Activated T-cell treated with anti-CD3 and anti-CD28 coated beads, Interleukin-2, amount 50 U/mL, for 4 hours (primary cell): Measurements from ENCODE around the gene GPD1. TPM values are rescaled to one million over a fixed set of nuclear protein-coding genes. Genes with fewer than 3 reads are reported as not detected.
"Not testable (repeated sequence)": the region's sequence is repeated elsewhere in the genome, so short reads cannot be mapped to it uniquely, and the experiment has no call there.

Source experiments
- ATAC-seq, 2 donors: fragments of 200-7000 bp; cut with Tn5 transposase; one replicate each; pipeline ENCODE4 v1.10.0; 2021
- DNase-seq: peaks from one replicate; pipeline ENCODE4 v3.0.0-alpha.2; 2020
- H3K27me3 Mint-ChIP-seq: one replicate; pipeline ENCODE4 v1.8.0; 2021; ENCODE audit warnings: low read depth, mixed read lengths
- H3K36me3 Mint-ChIP-seq: one replicate; pipeline ENCODE4 v1.8.0; 2022; ENCODE audit warnings: mixed read lengths; ENCODE audit not compliant: insufficient read depth
- H3K4me1 Mint-ChIP-seq: one replicate; pipeline ENCODE4 v1.8.0; 2021; ENCODE audit warnings: low read depth, mixed read lengths
- H3K4me3 Mint-ChIP-seq: one replicate; pipeline ENCODE4 v1.8.0; 2021; ENCODE audit warnings: mild to moderate bottlenecking, moderate library complexity, mixed read lengths
- H3K9me3 Mint-ChIP-seq: one replicate; pipeline ENCODE4 v1.8.0; 2021; ENCODE audit warnings: mixed read lengths
- total RNA-seq, 3 donors: library from RNA; stranded (reverse); gene quantifications; one replicate each; pipeline ENCODE4 v1.2.1, GENCODE V29; 2021

Gene GPD1
- total RNA-seq, 3 donors from 2014 or later = 0.60 to 1.2 (median 0.87) TPM

DNA sequence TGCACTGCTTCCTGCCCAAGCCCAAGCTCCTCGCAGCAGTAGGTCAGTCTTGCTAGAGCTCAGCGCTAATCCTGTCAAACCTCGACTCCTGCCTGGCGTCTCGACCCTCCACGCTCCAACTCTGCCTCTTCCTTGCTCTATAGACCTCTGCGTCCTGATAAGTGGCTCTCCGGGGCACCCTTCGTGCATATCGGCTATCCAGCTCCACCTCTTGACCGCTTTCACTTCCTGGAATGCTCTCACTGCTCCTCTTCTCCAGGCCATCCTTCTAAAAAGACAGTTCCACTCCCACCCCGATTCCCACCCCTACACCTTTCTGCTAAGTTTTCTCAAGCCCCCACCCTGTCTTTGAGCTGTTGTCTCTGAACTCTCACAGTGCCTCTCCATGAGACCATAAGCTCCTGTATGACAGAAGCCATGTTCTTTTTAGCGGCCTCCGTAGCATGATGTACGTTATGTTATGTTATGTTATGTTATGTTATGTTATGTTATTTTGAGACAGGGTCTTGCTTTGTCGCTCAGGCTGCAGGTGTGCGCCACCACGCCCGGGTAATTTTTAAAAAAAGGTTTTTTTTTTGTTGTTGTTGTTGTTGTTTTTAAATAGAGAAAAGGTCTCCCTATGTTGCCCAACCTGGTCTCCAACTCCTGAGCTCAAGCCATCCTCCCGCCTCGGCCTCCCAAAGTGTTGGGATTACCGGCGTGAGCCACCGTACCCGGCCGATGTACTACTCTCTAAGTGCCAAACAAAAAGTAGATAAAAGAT is 8.8 kb downstream of the GPD1 start:
- no peaks in the 10 kb centered on the region for H3K27me3 Mint-ChIP-seq
- ATAC-seq (peak in 1 of 2 donors; percentile 2), DNase-seq (no peak)
- H3K4me1 Mint-ChIP-seq = peaks cover 46% of the 10 kb centered on the region
- peak overlapping the region; percentile 99 for H3K4me3 Mint-ChIP-seq
- no peaks in the 10 kb centered on the region for H3K9me3 Mint-ChIP-seq
- H3K36me3 Mint-ChIP-seq = peaks cover 10% of the 10 kb centered on the region

DNA sequence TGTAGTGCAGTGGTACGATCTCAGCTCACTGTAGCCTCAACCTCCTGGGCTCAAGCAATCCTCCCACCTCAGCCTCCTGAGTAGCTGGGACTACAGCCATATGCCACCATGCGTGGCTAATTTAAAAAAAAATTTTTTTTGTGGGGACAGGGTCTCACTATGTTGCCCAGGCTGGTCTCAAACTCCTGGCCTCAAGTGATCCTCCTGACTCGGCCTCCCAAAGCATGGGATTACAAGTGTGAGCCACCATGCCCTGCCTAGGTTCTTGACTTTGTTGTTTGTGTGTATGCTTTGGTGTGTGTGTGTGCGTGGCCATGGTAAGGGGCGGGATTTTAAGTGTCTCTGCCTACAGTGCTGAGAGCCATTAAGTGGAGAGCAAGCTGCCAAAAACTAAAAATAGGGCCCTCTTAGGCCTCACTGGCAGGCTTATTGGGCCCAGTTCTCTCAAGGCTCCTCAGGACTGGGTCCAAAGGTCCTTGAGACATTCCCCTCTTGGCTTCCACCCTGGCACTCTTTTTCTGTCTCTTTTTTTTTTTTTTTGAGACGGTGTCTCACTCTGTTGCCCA is 13.3 kb downstream of the GPD1 start:
- H3K36me3 Mint-ChIP-seq = peaks cover 20% of the 10 kb centered on the region
- DNase-seq (no peak), ATAC-seq (no peak)
- no peak overlapping the region for H3K4me3 Mint-ChIP-seq
- no peaks in the 10 kb centered on the region for H3K9me3 Mint-ChIP-seq
- no peaks in the 10 kb centered on the region for H3K27me3 Mint-ChIP-seq
- H3K4me1 Mint-ChIP-seq = peaks cover 53% of the 10 kb centered on the region

DNA sequence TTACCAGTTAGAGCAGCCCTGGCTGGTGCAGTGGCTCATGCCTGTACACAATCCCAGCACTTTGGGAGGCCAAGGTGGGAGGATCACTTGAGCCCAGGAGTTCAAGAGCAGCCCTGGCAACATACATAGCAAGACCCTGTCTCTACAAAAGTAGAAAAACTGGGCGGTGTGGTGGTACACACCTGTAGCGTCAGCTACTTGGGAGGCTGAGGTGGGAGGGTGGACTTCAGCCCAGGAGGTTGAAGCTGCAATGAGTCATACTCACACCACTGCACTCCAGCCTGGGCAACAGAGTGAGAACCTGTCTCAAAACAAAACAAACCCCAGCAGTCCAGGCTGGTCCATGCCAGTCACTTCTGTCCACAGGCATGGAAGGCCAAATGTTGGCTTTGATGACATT is 15.6 kb downstream of the GPD1 start:
- H3K36me3 Mint-ChIP-seq = peaks cover 32% of the 10 kb centered on the region

DNA sequence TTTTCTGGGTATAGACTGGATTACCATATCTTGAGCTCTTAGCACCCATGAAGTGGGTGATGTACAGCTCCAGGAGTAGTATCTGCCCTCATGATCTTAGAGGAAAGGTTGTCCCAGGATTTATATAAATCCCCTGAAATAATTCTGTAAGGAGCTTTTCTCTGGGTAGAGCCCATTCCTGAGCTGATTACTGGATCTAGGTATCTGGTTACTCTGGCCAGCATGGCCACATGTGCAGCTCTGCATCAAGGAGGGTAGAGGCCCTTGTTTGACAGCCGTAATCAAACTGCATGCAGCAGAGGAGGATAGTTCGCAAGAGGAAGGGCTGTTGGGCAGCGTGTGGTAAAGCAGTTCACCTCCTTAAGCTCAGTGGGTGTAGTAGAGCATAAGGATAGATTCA is 16.7 kb downstream of the GPD1 start:
- no peaks in the 10 kb centered on the region for H3K27me3 Mint-ChIP-seq
- ATAC-seq = no peak
- H3K4me3 Mint-ChIP-seq = no peak overlapping the region
- peaks cover 31% of the 10 kb centered on the region for H3K36me3 Mint-ChIP-seq
- no peaks in the 10 kb centered on the region for H3K9me3 Mint-ChIP-seq
- peaks cover 44% of the 10 kb centered on the region for H3K4me1 Mint-ChIP-seq
- DNase-seq = no peak

More for the DNA sequence above, 15.6 kb downstream of the GPD1 start:
- ATAC-seq (peak in 1 of 2 donors; percentile 43), DNase-seq (no peak)
- Mint-ChIP-seq H3K4me3 (no peak overlapping the region), H3K27me3 (no peaks in the 10 kb centered on the region), H3K4me1 (peaks cover 42% of the 10 kb centered on the region), H3K9me3 (no peaks in the 10 kb centered on the region)

DNA sequence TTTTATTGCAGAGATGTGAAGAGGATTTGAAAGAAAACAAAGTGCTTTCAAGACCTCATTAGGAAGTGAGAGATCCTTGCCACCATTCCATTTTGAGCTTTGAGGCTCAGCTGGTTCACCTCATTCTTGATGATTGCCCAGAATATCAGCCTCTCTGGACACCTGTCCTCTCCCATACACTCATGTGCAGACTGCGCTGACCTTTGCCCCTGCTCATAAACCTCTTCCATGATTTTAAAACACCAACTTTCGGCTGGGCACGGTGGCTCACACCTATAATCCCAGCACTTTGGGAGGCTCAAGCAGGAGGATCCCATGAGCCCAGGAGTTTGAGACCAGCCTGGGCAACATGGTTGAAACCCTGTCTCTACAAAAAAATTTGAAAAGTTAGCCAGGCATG is 17.1 kb downstream of the GPD1 start:
- Mint-ChIP-seq H3K36me3 (peaks cover 31% of the 10 kb centered on the region), H3K9me3 (no peaks in the 10 kb centered on the region), H3K4me1 (peaks cover 44% of the 10 kb centered on the region), H3K27me3 (no peaks in the 10 kb centered on the region), H3K4me3 (no peak overlapping the region)
- DNase-seq = no peak
- ATAC-seq = no peak

DNA sequence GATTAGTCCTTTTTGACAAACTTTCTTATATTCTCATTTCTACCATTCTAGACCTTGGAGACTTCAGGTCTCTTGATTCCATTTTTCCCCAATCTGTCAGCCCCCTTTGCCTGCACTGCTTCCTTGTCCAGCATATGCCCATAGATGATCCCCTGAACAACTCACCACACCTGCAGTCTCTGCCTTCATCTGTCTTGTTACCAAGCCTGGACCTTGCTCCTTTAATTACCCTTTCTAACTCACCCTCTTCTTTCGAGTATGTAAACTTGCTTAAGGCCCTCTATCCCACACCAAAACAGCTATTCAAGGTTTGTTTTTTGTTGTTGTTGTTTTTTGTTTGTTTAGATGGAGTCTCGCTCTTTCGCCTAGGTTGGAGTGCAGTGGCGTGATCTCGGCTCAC is 17.8 kb downstream of the GPD1 start:
- Mint-ChIP-seq H3K9me3 (no peaks in the 10 kb centered on the region), H3K4me3 (no peak overlapping the region), H3K27me3 (no peaks in the 10 kb centered on the region), H3K36me3 (peaks cover 31% of the 10 kb centered on the region), H3K4me1 (peaks cover 38% of the 10 kb centered on the region)
- DNase-seq = no peak
- ATAC-seq = no peak

DNA sequence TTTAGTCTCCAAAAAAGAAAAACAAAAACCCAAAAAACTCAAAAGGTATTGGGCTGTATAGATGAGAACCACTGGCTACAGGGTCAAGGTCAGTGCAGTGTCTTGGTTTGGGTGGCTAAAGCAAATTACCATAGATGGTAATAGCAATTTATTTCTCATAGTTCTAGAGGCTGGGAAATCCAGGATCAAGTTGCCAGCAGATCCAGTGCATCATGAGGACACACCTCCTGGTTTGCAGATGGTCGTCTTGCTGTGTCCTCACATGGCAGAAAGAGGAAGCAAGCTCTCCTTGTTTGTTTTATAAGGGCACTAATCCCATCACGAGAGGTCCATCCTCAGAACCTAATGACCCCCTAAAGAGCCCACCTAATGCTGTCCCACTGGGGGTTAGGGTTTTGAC is 19.4 kb downstream of the GPD1 start:
- H3K9me3 Mint-ChIP-seq = no peaks in the 10 kb centered on the region

DNA sequence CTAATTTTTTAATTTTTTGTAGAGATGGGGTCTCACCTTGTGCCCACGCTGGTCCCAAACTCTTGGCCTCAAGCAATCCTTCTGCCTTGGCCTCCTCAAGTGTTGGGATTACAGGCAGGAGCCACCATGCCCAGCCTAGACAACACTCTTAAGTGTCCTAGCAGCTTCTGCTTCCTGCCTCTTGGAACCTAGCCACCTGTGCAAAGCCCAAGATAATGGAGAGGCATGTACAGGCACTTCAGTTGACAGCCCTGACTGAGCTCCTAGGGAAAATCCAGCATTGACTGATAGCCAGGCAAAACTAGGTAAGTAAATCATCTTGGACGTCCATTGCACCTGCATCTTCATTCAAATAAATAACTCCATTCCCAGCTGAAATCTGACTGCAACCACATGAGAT is 23.7 kb downstream of the GPD1 start:
- DNase-seq (no peak), ATAC-seq (no peak)
- peaks cover 37% of the 10 kb centered on the region for H3K36me3 Mint-ChIP-seq
- H3K4me3 Mint-ChIP-seq = no peak overlapping the region
- H3K27me3 Mint-ChIP-seq = no peaks in the 10 kb centered on the region
- H3K9me3 Mint-ChIP-seq = no peaks in the 10 kb centered on the region
- H3K4me1 Mint-ChIP-seq = peaks cover 15% of the 10 kb centered on the region

More for the DNA sequence above, 19.4 kb downstream of the GPD1 start:
- Mint-ChIP-seq H3K4me3 (no peak overlapping the region), H3K36me3 (peaks cover 35% of the 10 kb centered on the region), H3K27me3 (no peaks in the 10 kb centered on the region), H3K4me1 (peaks cover 33% of the 10 kb centered on the region)
- DNase-seq (no peak), ATAC-seq (no peak)

DNA sequence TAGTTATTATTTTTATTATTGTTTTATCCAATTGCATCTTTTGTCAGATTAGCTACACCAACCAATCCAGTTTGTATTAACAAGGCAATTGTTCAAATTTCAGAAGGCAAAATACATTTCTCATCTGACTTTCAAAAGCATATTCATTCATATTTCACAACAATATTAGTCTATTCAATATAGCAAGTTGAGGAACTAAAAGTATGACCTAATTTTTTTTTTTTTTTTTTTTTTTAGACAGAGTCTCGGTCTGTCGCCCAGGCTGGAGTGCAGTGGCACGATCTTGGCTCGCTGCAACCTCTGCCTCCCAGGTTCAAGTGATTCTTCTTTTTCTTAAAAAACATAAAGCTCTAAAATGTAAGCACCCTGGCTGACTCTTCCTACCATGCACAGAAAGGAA is 25.5 kb downstream of the GPD1 start:
- H3K9me3 Mint-ChIP-seq = no peaks in the 10 kb centered on the region
- no peak overlapping the region for H3K4me3 Mint-ChIP-seq
- ATAC-seq (no peak), DNase-seq (no peak)
- H3K27me3 Mint-ChIP-seq = no peaks in the 10 kb centered on the region
- H3K4me1 Mint-ChIP-seq = peaks cover 15% of the 10 kb centered on the region
- H3K36me3 Mint-ChIP-seq = peaks cover 36% of the 10 kb centered on the region

DNA sequence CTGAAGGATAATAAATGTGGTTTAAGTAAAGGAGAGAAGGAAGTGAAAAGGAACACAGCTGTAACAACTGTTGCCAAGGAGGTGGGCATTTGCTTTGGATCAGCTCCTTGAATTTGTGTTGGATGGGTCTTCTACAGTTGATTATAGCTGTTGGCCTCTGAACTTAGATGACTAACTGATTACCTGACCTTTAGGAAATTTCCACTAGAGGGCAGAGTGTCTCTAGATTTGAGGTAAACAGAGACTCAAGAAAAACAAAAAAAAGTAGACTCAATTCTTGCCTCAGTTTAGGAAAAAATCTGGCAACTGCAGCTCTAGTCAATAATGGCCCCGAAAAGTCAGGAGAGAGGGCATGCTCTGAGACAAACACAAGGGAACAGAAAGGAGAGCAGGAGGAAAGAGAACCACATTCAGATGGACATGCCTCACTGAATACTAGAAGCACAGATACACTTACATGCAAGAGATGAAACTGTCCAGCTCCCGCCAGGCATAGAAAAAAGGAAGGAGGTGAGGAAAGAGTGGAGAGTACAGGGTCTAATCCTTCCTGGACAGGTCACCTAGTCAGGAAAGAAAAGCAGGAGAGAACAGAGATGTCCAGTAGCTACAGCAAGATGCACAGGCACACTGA is 28.8 kb downstream of the GPD1 start:
- H3K9me3 Mint-ChIP-seq = no peaks in the 10 kb centered on the region
- H3K4me1 Mint-ChIP-seq = peaks cover 3% of the 10 kb centered on the region
- no peaks in the 10 kb centered on the region for H3K27me3 Mint-ChIP-seq
- peaks cover 33% of the 10 kb centered on the region for H3K36me3 Mint-ChIP-seq
- DNase-seq (no peak), ATAC-seq (peak in 1 of 2 donors; percentile 66)
- H3K4me3 Mint-ChIP-seq = no peak overlapping the region

DNA sequence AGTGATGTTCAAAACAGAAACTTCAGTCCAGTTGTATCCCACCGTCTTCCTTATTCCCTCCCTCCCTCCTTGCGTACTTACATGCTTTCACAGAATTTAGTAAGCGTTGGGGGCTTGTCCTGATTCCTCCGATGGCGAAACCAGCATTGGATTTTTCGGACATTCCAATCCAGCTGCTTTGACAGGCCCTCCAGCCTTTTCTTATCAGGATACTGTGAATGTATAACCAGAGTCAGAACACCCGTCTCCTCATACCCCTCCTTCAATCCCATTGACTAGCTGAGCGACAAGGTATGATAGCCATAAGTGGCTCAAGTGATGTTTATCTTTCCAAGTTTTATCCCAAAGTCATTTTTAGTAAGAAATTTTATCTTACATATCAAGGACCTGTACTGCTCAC is 39.2 kb downstream of the GPD1 start:
- no peaks in the 10 kb centered on the region for H3K27me3 Mint-ChIP-seq
- ATAC-seq (no peak), DNase-seq (no peak)
- no peak overlapping the region for H3K4me3 Mint-ChIP-seq
- H3K9me3 Mint-ChIP-seq = no peaks in the 10 kb centered on the region
- peaks cover 2% of the 10 kb centered on the region for H3K4me1 Mint-ChIP-seq
- H3K36me3 Mint-ChIP-seq = peaks cover 17% of the 10 kb centered on the region

DNA sequence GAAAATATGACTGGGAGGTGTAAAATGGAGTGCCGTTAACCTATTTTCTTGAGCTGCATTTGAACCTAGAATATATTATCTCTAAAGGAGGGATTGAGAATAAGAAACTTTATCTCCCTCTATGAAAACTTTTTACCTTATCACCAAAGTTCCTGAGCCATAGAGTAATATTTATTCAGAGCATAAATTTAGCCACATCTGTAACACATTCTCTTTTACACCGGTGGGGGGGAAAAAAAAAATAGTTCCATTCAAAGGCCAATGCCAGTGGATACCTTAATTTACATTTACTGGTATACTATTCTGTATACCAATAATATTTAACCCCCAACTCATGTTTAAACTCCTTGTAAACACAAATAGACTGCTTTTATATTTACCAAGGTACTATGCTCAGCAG is 41.6 kb downstream of the GPD1 start:
- Mint-ChIP-seq H3K9me3 (no peaks in the 10 kb centered on the region), H3K4me3 (no peak overlapping the region), H3K36me3 (peaks cover 9% of the 10 kb centered on the region), H3K4me1 (peaks cover 8% of the 10 kb centered on the region), H3K27me3 (no peaks in the 10 kb centered on the region)
- no peak for DNase-seq
- no peak for ATAC-seq

DNA sequence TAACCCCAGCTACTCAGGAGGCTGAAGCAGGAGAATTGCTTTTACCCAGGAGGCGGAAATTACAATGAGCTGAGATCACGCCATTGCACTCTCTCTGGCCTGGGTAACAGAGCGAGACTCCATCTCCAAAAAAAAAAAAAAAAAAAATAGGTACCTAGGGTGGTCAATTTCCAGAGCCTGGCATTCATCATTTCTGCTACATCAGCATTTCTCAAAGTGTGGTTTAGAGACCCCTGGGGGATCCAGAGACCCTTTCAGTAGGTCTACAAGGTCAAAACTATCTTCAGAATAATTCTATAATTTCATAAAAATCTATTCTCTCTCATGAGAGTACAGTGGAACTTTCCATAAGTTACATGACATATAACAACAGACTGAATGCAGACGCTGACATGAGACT is 43.5 kb downstream of the GPD1 start:
- no peaks in the 10 kb centered on the region for H3K9me3 Mint-ChIP-seq
- peaks cover 17% of the 10 kb centered on the region for H3K4me1 Mint-ChIP-seq
- DNase-seq = no peak
- H3K27me3 Mint-ChIP-seq = no peaks in the 10 kb centered on the region
- no peak for ATAC-seq
- H3K36me3 Mint-ChIP-seq = peaks cover 6% of the 10 kb centered on the region
- H3K4me3 Mint-ChIP-seq = no peak overlapping the region

DNA sequence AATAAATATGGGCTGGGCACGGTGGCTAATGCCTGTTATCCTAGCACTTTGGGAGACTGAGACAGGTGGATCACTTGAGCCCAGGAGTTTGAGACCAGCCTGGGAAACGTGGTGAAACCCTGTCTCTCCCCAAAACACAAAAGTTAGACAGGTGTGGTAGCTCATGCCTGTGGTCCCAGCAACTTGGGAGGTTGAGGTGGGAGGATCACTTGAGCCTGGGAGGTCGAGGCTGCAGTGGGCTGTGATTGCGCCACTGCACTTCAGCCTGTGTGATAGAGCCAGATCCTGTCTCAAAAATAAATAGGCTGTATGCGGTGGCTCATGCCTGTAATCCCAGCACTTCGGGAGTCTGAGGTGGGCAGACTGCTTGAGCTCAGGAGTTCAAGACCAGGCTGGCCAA is 44.2 kb downstream of the GPD1 start:
- H3K27me3 Mint-ChIP-seq, H3K36me3 Mint-ChIP-seq, DNase-seq, H3K9me3 Mint-ChIP-seq, H3K4me3 Mint-ChIP-seq, ATAC-seq: not testable (repeated sequence)
- H3K4me1 Mint-ChIP-seq = peaks cover 17% of the 10 kb centered on the region

DNA sequence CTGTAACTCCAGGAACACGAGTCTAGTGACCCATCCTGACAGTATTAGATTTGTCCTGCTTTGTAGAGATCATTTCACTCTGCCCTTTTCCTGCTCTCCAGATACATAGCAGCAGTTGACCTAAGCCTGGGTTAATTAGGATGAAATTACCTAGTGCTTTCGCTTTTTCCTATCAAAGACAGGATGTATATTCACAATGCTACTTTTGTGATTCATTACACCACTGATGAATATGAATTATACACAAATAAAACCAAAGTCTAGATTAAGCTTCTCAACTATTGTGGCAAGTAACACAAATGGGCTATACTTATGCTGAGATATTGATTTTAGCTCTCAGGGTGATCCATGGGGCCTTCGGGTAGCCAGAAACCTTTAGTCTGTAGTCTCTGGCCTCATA is 45.5 kb downstream of the GPD1 start:
- ATAC-seq = no peak

More for the DNA sequence above, 45.5 kb downstream of the GPD1 start:
- Mint-ChIP-seq H3K4me1 (peaks cover 17% of the 10 kb centered on the region), H3K9me3 (no peaks in the 10 kb centered on the region), H3K36me3 (no peaks in the 10 kb centered on the region), H3K27me3 (no peaks in the 10 kb centered on the region), H3K4me3 (no peak overlapping the region)
- DNase-seq = no peak
